IPS DF 4.7 (cell line): ENCODE data around the gene KLK6.

Experiments used
- DNase-seq: peaks from one replicate; pipeline ENCODE4 v3.0.0-alpha.2; 2013; ENCODE audit warnings: low spot score; ENCODE audit errors: extremely low read depth

The KLK6 gene

GRCh38 chr19:50957587-50957986 is 11.8 kb downstream of the KLK6 start:
- DNase-seq = no peak

GRCh38 chr19:50952910-50953309 is 16.5 kb downstream of the KLK6 start, which contains the start of gene KLK5:
Gene KLK5, minus strand, starts transcription at chr19:50953038. Its CDS starts 381 bp downstream, at chr19:50952657.
- DNase-seq = no peak

GRCh38 chr19:50949861-50950260 is 19.5 kb downstream of the KLK6 start:
- no peak for DNase-seq

GRCh38 chr19:50947123-50947522 is 22.3 kb downstream of the KLK6 start:
- DNase-seq = no peak

- no peak for DNase-seq
Observed at GRCh38 chr19:50944795-50945194, 24.6 kb downstream of the KLK6 start.

- no peak for DNase-seq
Observed at GRCh38 chr19:50943074-50943828, 26.1 kb downstream of the KLK6 start.

GRCh38 chr19:50939596-50939995 is 29.8 kb downstream of the KLK6 start:
- DNase-seq = no peak

- DNase-seq = no peak
Observed at GRCh38 chr19:50933640-50934039, 35.8 kb downstream of the KLK6 start.

- no peak for DNase-seq
Observed at GRCh38 chr19:50932690-50933083, 36.7 kb downstream of the KLK6 start.

GRCh38 chr19:50932018-50932689 is 37.2 kb downstream of the KLK6 start:
- DNase-seq = no peak

- DNase-seq = no peak
Observed at GRCh38 chr19:50931023-50931422, 38.4 kb downstream of the KLK6 start.

- no peak for DNase-seq
Observed at GRCh38 chr19:50928831-50929230, 40.6 kb downstream of the KLK6 start.

- no peak for DNase-seq
Observed at GRCh38 chr19:50926144-50926543, 43.2 kb downstream of the KLK6 start.

- DNase-seq = no peak
Observed at GRCh38 chr19:50925734-50926133, 43.7 kb downstream of the KLK6 start.

- no peak for DNase-seq
Observed at GRCh38 chr19:50924586-50924985, 44.8 kb downstream of the KLK6 start.

- DNase-seq = peak; percentile 76
Observed at GRCh38 chr19:50922317-50922853, 47.0 kb downstream of the KLK6 start.

- DNase-seq = no peak
Observed at GRCh38 chr19:50921426-50922316, 47.7 kb downstream of the KLK6 start.

GRCh38 chr19:50916069-50916468 is 53.3 kb downstream of the KLK6 start:
- no peak for DNase-seq

- no peak for DNase-seq
Observed at GRCh38 chr19:50912727-50913716, 56.4 kb downstream of the KLK6 start.

GRCh38 chr19:50912102-50912599 is 57.2 kb downstream of the KLK6 start:
- DNase-seq = no peak
